ENCODE data around the gene LINC01488. TPM values are rescaled to one million over a fixed set of nuclear protein-coding genes. Genes with fewer than 3 reads are reported as not detected.

Gene LINC01488
- total and polyA plus RNA-seq, 2 experiments from 2014 or later, result not detected

DNA sequence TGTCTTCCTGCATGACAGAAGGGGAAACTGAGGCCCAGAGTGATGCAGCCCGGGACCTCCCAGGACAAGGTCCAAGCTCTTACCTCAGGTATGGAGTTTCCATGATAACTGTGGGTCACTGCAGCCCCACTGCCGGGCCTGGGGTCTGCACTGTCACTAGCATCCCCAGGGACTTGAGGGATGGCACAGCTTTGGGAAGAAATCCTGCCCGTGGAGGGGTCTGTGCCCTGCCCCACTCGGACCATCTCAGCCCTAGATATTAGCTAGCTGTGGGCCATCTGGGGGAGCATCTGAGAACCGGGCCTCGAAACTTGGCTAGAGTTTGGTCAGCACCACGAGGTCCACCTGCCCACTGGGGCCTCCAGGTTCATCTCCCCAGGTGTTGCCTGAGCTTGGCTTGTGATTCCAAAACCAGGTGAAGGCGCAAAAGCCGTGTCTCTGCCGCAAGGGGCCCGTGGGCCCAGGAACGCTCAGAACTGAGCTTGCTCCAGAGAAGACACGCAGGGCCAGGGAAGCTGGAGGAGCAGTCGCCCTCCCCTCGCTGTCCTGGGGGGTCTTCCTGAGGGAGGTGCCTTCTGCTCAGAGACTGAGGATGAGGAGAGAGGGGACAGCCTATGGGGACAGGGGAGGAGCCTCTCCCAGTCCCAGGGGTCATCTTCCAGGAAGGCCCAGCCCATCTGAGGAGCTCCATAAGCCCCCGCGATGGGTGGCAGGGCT lies 4.8 kb downstream of the LINC01488 start:
- ATAC-seq, result no peak
- H3K27ac Mint-ChIP-seq, result no peak overlapping the region
- peaks cover 12% of the 10 kb centered on the region for H3K27me3 Mint-ChIP-seq (ENCODE audit: insufficient read depth, low read depth, poor library complexity)
- no peak overlapping the region for H3K4me3 Mint-ChIP-seq
- Histone ChIP-seq H3K36me3 (ENCODE audit: insufficient read depth) (no peaks in the 10 kb centered on the region), H4K20me1 (replicated peaks; ENCODE audit: insufficient read depth) (no peaks in the 10 kb centered on the region), H3K27me3 (ENCODE audit: insufficient read depth) (no peaks in the 10 kb centered on the region), H3K4me1 (ENCODE audit: insufficient read depth) (no peaks in the 10 kb centered on the region), H3K4me3 (no peak overlapping the region), H3K9me2 (ENCODE audit: insufficient read depth) (no peaks in the 10 kb centered on the region), H3F3A (replicated peaks; ENCODE audit: low read depth) (no peaks in the 10 kb centered on the region), H3K4me2 (no peak overlapping the region), H3K79me2 (replicated peaks; ENCODE audit: insufficient read depth) (no peaks in the 10 kb centered on the region), H3K27ac (ENCODE audit: low read depth) (no peak overlapping the region), H2AFZ (no peak overlapping the region)
- no peaks in the 10 kb centered on the region for H3K36me3 Mint-ChIP-seq (ENCODE audit: low read depth)
- TF ChIP-seq, protein P1, sequence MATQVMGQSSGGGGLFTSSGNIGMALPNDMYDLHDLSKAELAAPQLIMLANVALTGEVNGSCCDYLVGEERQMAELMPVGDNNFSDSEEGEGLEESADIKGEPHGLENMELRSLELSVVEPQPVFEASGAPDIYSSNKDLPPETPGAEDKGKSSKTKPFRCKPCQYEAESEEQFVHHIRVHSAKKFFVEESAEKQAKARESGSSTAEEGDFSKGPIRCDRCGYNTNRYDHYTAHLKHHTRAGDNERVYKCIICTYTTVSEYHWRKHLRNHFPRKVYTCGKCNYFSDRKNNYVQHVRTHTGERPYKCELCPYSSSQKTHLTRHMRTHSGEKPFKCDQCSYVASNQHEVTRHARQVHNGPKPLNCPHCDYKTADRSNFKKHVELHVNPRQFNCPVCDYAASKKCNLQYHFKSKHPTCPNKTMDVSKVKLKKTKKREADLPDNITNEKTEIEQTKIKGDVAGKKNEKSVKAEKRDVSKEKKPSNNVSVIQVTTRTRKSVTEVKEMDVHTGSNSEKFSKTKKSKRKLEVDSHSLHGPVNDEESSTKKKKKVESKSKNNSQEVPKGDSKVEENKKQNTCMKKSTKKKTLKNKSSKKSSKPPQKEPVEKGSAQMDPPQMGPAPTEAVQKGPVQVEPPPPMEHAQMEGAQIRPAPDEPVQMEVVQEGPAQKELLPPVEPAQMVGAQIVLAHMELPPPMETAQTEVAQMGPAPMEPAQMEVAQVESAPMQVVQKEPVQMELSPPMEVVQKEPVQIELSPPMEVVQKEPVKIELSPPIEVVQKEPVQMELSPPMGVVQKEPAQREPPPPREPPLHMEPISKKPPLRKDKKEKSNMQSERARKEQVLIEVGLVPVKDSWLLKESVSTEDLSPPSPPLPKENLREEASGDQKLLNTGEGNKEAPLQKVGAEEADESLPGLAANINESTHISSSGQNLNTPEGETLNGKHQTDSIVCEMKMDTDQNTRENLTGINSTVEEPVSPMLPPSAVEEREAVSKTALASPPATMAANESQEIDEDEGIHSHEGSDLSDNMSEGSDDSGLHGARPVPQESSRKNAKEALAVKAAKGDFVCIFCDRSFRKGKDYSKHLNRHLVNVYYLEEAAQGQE (IDR thresholded peaks at IDR 0.05; ENCODE audit: unreplicated experiment), result no peak
- TF ChIP-seq, protein P2, sequence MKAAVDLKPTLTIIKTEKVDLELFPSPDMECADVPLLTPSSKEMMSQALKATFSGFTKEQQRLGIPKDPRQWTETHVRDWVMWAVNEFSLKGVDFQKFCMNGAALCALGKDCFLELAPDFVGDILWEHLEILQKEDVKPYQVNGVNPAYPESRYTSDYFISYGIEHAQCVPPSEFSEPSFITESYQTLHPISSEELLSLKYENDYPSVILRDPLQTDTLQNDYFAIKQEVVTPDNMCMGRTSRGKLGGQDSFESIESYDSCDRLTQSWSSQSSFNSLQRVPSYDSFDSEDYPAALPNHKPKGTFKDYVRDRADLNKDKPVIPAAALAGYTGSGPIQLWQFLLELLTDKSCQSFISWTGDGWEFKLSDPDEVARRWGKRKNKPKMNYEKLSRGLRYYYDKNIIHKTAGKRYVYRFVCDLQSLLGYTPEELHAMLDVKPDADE (IDR thresholded peaks at IDR 0.05), result no peak
- no peak for TF ChIP-seq JUNB (IDR thresholded peaks at IDR 0.05; ENCODE audit: unreplicated experiment)
- TF ChIP-seq ZNF114 (CRISPR knock-in tag; IDR thresholded peaks at IDR 0.05), result no peak
- no peak for TF ChIP-seq STAT1 (IDR thresholded peaks at IDR 0.05; ENCODE audit: unreplicated experiment)
- TF ChIP-seq, protein P3, sequence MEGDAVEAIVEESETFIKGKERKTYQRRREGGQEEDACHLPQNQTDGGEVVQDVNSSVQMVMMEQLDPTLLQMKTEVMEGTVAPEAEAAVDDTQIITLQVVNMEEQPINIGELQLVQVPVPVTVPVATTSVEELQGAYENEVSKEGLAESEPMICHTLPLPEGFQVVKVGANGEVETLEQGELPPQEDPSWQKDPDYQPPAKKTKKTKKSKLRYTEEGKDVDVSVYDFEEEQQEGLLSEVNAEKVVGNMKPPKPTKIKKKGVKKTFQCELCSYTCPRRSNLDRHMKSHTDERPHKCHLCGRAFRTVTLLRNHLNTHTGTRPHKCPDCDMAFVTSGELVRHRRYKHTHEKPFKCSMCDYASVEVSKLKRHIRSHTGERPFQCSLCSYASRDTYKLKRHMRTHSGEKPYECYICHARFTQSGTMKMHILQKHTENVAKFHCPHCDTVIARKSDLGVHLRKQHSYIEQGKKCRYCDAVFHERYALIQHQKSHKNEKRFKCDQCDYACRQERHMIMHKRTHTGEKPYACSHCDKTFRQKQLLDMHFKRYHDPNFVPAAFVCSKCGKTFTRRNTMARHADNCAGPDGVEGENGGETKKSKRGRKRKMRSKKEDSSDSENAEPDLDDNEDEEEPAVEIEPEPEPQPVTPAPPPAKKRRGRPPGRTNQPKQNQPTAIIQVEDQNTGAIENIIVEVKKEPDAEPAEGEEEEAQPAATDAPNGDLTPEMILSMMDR (conservative IDR thresholded peaks at IDR 0.05; ENCODE audit: low read depth in 2 of 2), result no peak
- no peak for TF ChIP-seq EZH2phosphoT487 (IDR thresholded peaks at IDR 0.05; ENCODE audit: unreplicated experiment)
- TF ChIP-seq EZH2 (IDR thresholded peaks at IDR 0.05; ENCODE audit: low read depth, unreplicated experiment), result no peak
- TF ChIP-seq CREB1 (CRISPR knock-in tag; IDR thresholded peaks at IDR 0.05; ENCODE audit: low read depth), result no peak
- TF ChIP-seq, protein P4, sequence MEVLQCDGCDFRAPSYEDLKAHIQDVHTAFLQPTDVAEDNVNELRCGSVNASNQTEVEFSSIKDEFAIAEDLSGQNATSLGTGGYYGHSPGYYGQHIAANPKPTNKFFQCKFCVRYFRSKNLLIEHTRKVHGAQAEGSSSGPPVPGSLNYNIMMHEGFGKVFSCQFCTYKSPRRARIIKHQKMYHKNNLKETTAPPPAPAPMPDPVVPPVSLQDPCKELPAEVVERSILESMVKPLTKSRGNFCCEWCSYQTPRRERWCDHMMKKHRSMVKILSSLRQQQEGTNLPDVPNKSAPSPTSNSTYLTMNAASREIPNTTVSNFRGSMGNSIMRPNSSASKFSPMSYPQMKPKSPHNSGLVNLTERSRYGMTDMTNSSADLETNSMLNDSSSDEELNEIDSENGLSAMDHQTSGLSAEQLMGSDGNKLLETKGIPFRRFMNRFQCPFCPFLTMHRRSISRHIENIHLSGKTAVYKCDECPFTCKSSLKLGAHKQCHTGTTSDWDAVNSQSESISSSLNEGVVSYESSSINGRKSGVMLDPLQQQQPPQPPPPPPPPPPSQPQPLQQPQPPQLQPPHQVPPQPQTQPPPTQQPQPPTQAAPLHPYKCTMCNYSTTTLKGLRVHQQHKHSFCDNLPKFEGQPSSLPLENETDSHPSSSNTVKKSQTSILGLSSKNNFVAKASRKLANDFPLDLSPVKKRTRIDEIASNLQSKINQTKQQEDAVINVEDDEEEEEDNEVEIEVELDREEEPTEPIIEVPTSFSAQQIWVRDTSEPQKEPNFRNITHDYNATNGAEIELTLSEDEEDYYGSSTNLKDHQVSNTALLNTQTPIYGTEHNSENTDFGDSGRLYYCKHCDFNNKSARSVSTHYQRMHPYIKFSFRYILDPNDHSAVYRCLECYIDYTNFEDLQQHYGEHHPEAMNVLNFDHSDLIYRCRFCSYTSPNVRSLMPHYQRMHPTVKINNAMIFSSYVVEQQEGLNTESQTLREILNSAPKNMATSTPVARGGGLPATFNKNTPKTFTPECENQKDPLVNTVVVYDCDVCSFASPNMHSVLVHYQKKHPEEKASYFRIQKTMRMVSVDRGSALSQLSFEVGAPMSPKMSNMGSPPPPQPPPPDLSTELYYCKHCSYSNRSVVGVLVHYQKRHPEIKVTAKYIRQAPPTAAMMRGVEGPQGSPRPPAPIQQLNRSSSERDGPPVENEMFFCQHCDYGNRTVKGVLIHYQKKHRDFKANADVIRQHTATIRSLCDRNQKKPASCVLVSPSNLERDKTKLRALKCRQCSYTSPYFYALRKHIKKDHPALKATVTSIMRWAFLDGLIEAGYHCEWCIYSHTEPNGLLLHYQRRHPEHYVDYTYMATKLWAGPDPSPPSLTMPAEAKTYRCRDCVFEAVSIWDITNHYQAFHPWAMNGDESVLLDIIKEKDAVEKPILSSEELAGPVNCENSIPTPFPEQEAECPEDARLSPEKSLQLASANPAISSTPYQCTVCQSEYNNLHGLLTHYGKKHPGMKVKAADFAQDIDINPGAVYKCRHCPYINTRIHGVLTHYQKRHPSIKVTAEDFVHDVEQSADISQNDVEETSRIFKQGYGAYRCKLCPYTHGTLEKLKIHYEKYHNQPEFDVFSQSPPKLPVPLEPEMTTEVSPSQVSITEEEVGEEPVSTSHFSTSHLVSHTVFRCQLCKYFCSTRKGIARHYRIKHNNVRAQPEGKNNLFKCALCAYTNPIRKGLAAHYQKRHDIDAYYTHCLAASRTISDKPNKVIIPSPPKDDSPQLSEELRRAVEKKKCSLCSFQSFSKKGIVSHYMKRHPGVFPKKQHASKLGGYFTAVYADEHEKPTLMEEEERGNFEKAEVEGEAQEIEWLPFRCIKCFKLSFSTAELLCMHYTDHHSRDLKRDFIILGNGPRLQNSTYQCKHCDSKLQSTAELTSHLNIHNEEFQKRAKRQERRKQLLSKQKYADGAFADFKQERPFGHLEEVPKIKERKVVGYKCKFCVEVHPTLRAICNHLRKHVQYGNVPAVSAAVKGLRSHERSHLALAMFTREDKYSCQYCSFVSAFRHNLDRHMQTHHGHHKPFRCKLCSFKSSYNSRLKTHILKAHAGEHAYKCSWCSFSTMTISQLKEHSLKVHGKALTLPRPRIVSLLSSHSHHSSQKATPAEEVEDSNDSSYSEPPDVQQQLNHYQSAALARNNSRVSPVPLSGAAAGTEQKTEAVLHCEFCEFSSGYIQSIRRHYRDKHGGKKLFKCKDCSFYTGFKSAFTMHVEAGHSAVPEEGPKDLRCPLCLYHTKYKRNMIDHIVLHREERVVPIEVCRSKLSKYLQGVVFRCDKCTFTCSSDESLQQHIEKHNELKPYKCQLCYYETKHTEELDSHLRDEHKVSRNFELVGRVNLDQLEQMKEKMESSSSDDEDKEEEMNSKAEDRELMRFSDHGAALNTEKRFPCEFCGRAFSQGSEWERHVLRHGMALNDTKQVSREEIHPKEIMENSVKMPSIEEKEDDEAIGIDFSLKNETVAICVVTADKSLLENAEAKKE (CRISPR knock-in tag; IDR thresholded peaks at IDR 0.05), result no peak
- TF ChIP-seq ZNF331 (CRISPR knock-in tag; IDR thresholded peaks at IDR 0.05; ENCODE audit: low read depth), result no peak
- no peak for TF ChIP-seq NANOG (IDR thresholded peaks at IDR 0.05; ENCODE audit: borderline replicate concordance)
- TF ChIP-seq POLR2AphosphoS5 (IDR thresholded peaks at IDR 0.05; ENCODE audit: low read depth), result no peak
- no peaks in the 10 kb centered on the region; the same call in 2 of the 3 replicates for H3K9me3 Mint-ChIP-seq
- peaks cover 13% of the 10 kb centered on the region for H3K4me1 Mint-ChIP-seq
- no peak for DNase-seq (ENCODE audit: low spot score)
